Colon (tissue), 2 donors: ENCODE measurements around the gene PNPLA1.

Experiments used
- FAIRE-seq: peaks from 2 replicates; lab custom pipeline; 2012; peaks lifted over from hg19 to GRCh38; lab: Jason Lieb, UNC
- donor health status: control.
- donor health status: control.

Gene PNPLA1

DNA sequence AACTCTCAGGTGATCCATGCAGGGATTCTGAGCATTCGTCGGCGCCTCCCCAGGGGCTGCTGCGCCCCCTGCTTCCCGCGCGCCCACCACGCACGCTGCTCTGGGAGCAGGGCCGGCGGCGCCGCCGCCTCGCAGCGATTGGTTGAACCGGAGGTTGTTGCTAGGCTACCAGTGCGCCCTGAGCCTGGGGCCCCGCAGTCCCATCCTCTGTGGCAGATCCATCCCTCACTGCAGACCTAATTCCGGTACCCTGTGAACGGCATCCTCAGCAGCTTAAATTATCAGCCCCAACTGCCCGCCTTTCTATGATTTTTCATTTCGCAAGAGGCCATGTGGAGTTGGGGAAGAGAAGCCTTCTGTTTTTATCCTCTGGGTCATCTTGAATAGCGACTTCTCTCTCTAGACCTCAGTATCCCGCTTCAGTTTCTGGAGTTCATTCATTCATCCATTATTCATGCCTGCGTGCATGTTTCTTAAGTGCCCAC is 15.4 kb downstream of the PNPLA1 start:
- no peak for FAIRE-seq

DNA sequence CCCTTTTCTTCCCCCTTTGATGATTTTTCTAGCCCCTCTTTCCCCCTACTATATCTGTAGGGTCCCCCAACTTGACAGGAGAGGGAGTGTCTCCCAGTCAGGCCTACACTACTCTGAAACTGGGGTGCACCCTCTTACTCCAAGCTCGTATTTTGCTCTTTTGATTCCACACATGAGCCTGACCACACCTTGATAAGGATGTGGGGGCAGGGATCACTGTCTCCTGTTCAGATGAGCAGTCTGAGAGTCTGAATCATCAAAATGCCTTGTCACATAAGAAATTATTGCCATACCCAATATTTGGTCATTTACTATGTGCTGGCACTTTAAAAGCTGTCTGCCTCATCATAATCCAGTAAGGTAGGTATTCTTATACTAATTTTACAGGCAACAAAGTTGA is 15.9 kb downstream of the PNPLA1 start:
- FAIRE-seq, result no peak

DNA sequence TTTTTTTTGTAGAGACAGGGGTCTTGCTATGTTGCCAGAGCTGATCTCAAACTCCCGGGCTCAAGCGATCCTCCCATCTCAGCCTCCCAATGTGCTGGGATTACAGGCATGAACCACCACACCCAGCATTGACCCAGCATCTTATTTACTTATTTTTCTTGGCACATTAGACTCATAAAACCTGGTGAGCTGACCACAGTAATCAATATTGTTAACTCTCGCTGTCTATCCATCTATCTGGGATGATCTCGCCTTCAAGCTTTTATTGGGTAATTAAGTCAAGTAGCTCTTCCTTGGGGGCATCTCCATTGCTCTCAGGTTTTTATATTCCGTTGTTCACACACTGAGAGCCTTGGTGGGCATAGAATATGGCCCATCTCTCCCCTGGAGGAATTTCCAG is 17.0 kb downstream of the PNPLA1 start:
- no peak for FAIRE-seq

GRCh38 chr6:36289281-36289878 is 19.5 kb downstream of the PNPLA1 start:
- no peak for FAIRE-seq

GRCh38 chr6:36290668-36291620 is 21.1 kb downstream of the PNPLA1 start:
- FAIRE-seq, result no peak

GRCh38 chr6:36292170-36292569 is 22.3 kb downstream of the PNPLA1 start:
- FAIRE-seq, result no peak

DNA sequence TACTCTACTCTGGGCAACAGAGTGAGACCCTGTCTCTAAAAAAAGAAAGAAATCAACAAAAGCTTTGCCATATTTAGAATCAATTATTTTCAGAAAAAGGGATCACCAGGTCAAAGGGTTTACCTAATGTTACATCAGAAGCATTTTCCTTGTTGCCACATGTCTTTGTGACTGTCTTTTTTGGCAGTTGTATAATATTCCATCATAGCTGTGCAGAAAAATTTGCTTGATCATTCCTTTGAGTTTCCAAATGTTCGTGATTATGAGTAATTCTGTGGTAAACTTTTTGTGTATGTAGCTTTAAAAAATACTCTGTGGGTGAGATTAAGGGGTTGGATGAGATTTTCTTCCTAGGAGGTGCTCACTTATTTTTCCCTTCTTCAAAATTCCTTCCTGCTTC is 26.4 kb downstream of the PNPLA1 start:
- FAIRE-seq, result no peak

DNA sequence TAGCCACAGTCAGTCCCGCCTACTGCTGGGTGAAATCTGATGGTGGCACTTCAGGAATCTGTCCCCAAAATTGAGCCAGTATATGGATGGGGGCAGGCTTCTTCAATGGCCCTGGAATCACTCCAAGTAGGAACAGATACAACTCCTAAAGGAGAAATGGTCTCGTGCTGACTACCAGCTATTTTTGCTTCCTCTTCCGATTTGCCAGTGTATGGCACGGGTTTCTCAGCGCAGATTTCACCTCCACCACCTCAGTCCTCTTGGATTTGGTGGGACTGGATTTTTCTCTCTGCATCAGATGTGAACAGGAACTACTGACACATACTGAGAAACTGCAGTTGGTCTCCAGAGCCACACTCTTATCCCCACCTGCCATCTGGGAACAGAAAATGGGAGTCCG is 27.2 kb downstream of the PNPLA1 start:
- FAIRE-seq, result no peak

GRCh38 chr6:36297511-36297910 is 27.7 kb downstream of the PNPLA1 start:
- FAIRE-seq, result no peak

- no peak for FAIRE-seq
Measured at GRCh38 chr6:36298027-36298426, 28.2 kb downstream of the PNPLA1 start.

DNA sequence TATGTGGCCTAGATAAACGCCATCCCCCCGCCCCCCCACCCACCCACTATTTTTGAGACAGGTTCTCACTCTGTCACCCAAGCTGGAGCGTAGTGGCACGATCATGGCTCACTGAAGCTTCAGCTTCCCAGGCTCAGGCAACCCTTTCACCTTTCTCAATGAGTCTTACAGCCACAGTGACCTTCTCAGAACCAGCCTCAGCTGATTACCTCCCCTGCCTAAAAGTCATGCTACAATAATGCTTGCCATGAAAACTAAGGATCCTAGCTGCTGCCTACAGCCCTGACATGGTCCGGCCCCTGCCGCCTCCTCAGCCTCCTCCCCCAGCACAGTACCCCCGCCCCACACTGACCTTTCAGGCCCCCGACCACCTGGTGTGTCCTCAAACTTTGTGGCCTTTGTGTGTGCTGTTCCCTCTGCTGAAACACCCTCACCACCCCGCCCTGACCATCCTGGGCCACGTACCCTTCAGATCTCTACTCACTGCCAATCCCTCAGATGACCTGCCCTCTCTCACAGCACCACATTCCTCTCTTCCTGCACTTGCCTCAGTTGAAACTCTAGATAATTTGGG is 31.3 kb downstream of the PNPLA1 start:
- no peak for FAIRE-seq

- no peak for FAIRE-seq
Measured at GRCh38 chr6:36301781-36302180, 31.9 kb downstream of the PNPLA1 start.

DNA sequence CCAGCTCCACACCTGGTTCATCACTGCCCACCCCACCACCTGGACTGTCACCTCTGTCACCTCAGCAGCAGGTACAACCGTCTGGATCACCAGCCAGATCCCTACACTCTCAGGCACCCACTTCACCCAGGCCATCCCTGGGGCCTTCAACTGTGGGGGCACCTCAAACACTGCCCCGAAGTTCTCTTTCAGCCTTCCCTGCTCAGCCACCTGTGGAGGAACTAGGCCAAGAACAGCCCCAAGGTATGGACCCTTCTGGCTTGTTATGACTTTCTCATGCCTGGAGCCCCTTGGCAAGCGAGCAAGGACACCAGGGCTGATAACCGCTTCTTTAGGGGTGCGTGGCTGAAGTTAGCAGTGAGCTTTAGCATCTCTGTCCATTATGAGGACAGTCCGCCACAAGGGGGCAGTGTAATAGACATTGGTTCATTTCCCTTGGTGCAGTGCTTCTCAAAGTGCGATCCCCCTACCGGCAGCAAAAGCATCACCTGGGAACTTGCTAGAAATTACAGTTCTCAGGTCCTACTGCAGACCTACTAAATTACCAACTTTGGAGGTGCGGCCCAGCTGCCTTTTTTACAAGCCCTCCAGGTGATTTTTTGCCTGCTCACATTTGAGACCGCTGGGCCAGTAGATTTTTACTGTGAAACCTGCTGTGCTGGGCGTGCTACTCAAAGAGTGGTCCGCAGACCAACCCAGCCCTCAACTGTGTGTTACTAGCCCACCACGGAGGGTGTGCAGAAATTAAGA is 32.5 kb downstream of the PNPLA1 start:
- no peak for FAIRE-seq

- FAIRE-seq, result no peak
Measured at GRCh38 chr6:36305885-36306284, 36.0 kb downstream of the PNPLA1 start.

DNA sequence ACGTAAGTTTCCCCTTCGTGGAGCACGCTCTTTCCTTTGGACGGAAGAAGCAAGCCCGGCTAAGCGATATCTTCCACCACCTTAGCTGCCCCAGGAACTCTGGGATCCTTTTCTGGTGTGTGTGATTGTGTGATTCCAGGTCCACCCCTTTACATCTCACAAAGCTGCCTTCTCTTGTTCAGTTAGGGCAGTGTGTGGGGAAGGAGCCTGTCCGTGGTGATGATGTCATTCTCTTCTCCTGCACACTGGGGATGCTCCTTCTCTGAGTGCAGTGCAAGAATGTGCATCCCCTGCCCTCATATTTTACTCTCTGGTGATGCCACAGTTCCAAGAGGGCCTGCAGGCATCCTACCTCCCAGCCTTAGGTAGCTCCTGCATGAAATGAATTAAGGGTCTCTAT is 36.5 kb downstream of the PNPLA1 start:
- no peak for FAIRE-seq

DNA sequence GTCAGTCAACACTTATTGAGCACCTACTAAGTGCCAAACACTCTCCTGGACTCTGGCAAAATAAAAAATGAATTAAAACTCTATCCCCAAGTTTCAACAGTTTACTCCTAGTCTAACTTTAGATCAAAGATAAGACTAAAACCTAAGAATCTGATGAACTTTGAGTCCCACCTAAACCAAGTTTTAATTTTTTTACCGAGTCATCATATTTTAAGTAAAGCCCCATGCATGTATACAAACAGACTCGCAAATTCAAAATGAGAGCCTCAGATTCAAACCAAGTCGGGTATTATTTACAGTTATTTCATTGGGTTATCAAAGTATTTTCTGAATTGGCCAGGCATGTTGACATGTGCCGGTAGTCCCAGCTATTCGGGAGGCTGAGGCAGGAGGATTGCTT is 38.7 kb downstream of the PNPLA1 start:
- FAIRE-seq, result no peak

DNA sequence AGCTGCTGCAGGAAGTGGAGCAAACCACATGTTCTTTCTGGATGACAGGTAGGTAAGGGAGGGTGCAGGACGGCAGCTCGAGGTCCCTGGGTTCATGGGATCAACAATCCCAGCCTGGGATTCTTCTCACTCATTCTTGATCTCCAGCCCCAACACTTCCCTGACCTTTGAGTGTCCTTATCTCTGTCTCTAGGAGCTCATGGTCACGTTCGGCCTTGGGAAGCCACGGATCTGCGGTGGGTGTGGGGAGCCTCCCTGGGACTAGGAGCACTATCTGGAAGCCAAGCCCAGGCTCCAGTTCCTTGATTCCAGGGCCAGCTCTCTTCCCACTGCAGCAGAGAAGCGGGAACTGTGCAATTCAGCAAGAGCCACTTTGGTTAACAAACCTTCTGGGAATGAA is 39.3 kb downstream of the PNPLA1 start:
- no peak for FAIRE-seq

DNA sequence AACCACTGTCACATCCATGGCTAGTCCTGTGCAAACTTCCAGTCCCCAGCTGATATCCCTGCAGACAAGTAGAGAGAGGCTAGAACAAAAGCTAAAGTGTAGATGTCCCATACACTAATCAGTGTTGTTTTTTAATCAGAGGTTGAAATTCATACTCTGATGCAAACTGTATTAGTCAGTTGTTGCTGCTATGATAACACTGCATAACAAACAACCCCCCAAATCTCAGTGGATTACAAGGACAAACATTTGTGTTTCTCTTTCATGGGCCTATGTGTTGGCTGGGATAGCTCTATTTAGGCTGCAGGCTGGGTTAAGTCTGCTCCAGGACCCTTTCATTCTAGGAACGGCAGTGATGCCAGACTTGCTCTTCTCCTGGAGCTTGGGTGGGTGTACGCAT is 40.0 kb downstream of the PNPLA1 start:
- no peak for FAIRE-seq

GRCh38 chr6:36312854-36313648 is 43.2 kb downstream of the PNPLA1 start:
- FAIRE-seq, result no peak

GRCh38 chr6:36313649-36313936 is 43.7 kb downstream of the PNPLA1 start:
- FAIRE-seq, result no peak

DNA sequence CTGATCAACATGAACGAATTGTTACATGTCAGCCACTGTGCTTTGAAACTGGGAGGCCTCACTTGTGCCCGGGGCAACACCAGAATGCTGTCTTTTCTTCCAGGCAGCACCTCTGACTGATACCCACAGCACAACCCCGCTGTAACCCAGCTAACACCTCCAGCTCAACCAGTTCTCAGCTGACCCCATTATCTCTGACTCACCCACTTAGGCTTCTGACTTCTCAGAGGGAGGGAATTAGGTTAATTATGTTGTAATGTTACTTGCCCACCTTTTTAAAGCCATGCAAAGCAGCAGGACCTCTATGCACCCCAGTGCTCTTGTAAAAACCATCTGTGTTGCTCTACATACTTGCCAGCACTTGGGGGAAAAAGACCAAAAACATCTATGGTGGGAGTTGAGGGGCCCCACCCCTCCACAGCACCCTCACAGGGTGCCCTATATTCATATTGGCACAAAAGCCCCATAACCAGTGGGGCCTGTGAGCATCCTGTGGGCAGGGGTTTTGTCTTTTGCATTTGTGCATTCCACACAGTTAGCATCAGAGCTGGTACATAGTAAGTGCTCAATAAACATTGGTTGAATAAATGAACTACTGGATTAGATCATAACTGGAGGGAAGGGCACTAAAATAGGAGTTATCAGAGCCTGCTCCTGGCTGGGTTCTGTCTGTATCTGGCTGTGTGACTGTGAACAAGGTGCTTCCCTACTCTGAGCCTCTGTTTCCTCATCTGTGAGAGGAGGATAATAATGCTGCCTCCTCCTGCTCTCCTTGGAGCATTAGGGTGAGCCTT is 44.6 kb downstream of the PNPLA1 start:
- no peak for FAIRE-seq
